Tibial nerve (tissue), 4 donors: Measurements from ENCODE around the gene BICDL1. TPM values are rescaled to one million over a fixed set of nuclear protein-coding genes. Genes with fewer than 3 reads are reported as not detected.
"Not testable (repeated sequence)": the region's sequence is repeated elsewhere in the genome, so short reads cannot be mapped to it uniquely, and the experiment has no call there.

ENCODE experiments used
- DNase-seq, 2 donors: peaks; one replicate each; pipeline ENCODE4 v3.0.0-alpha.2; 2019; ENCODE audit warnings: low spot score in 2 of 2
- H3K27ac ChIP-seq, 4 donors: fragments of 200-600 bp; sonication (generic) in 3 of 4; one replicate each; pipeline ENCODE4 v1.5.1; 2017 to 2019; ENCODE audit warnings: mild to moderate bottlenecking in 1 of 4
- H3K27me3 ChIP-seq, 2 donors: fragments of 200-600 bp; sonication (generic) in 1 of 2; one replicate each; pipeline versions ENCODE4 v1.5.1 to v1.6.0; 2017 to 2019
- H3K36me3 ChIP-seq, 3 donors: fragments of 200-600 bp; sonication (generic); one replicate each; pipeline ENCODE4 v1.5.1; 2018 to 2019
- H3K4me1 ChIP-seq, 4 donors: fragments of 200-600 bp; sonication (generic) in 3 of 4; one replicate each; pipeline ENCODE4 v1.5.1; 2017 to 2019
- H3K4me3 ChIP-seq, 4 donors: fragments of 200-600 bp; sonication (generic) in 3 of 4; one replicate each; pipeline ENCODE4 v1.5.1; 2017 to 2019; ENCODE audit warnings: mild to moderate bottlenecking in 1 of 4, moderate library complexity in 1 of 4
- H3K9me3 ChIP-seq, 4 donors: fragments of 200-600 bp; sonication (generic) in 3 of 4; one replicate each; pipeline ENCODE4 v1.5.1; 2017 to 2019
- EP300 ChIP-seq, 2 donors: sonication (generic); formaldehyde crosslinking; IDR thresholded peaks; one replicate each; pipeline ENCODE4 v1.6.1; 2017; ENCODE audit warnings: antibody characterized with exemption in 2 of 2, mild to moderate bottlenecking in 1 of 2
- POLR2A ChIP-seq, 2 donors: fragments of 450-650 bp; IDR thresholded peaks; one replicate each; pipeline ENCODE4 v1.6.1; 2017; ENCODE audit warnings: antibody characterized with exemption in 2 of 2, mild to moderate bottlenecking in 2 of 2, moderate library complexity in 2 of 2
- WGBS, 2 donors: methylation state at CpG; one replicate each; pipeline ENCODE4 v1.1.5; 2018; 5-methylcytosine and 5-hydroxymethylcytosine counted together
- total RNA-seq, 4 donors: library from RNA; depleted of rRNA; stranded (reverse); fragments of >200 nt; gene quantifications; one replicate each; pipeline ENCODE4 v1.1.0, GENCODE V29; 2016
- TF ChIP-seq, protein P1 (sequence below), 5 experiments: fragments of 200-600 bp in 3 of 5; fragments of 450-650 bp in 2 of 5; sonication (generic) in 3 of 5; IDR thresholded peaks; one replicate each; pipeline ENCODE4 v1.5.1; 2016 to 2019; ENCODE audit warnings: antibody characterized with exemption in 5 of 5, mild to moderate bottlenecking in 3 of 5, moderate library complexity in 2 of 5

Gene BICDL1
- total RNA-seq, 4 donors from 2014 or later, result 0.66 to 1.5 (median 1.4) TPM; not detected in 1

GRCh38 chr12:119964123-119964522, 24.9 kb upstream of the BICDL1 start:
- no peak overlapping the region for H3K4me3 ChIP-seq
- peaks cover 0 to 1% (median 0%) of the 10 kb centered on the region in 4 donors for H3K9me3 ChIP-seq
- no peaks in the 10 kb centered on the region for H3K27me3 ChIP-seq
- H3K36me3 ChIP-seq, result no peaks in the 10 kb centered on the region
- DNase-seq, result no peak
- TF ChIP-seq POLR2A (IDR thresholded peaks at IDR 0.05) (no peak), EP300 (IDR thresholded peaks at IDR 0.05) (no peak)
- TF ChIP-seq, protein P1, sequence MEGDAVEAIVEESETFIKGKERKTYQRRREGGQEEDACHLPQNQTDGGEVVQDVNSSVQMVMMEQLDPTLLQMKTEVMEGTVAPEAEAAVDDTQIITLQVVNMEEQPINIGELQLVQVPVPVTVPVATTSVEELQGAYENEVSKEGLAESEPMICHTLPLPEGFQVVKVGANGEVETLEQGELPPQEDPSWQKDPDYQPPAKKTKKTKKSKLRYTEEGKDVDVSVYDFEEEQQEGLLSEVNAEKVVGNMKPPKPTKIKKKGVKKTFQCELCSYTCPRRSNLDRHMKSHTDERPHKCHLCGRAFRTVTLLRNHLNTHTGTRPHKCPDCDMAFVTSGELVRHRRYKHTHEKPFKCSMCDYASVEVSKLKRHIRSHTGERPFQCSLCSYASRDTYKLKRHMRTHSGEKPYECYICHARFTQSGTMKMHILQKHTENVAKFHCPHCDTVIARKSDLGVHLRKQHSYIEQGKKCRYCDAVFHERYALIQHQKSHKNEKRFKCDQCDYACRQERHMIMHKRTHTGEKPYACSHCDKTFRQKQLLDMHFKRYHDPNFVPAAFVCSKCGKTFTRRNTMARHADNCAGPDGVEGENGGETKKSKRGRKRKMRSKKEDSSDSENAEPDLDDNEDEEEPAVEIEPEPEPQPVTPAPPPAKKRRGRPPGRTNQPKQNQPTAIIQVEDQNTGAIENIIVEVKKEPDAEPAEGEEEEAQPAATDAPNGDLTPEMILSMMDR (IDR thresholded peaks at IDR 0.05), result no peak
- no peak overlapping the region for H3K27ac ChIP-seq
- no peaks in the 10 kb centered on the region for H3K4me1 ChIP-seq
- 82 to 88% methylated on average over 6 of the region's 6 CpGs for WGBS, 2 donors

DNA sequence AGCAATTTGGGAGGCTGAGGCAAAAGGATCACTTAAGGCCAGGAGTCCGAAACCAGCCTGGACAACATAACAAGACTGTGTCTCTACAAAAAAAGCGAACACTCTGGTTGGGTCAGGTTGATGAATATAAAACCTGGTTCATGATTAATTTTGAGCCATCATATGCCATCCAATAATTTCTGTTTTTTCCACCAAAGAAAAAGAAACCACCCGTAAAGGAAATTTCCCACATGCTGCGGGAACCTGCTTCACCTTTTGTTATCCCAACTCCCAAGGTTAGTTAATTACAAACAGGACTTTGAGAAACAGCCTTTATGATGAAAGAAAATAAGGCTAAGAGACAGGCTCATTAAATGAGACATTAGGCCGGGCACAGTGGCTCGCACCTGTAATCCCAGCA, 24.1 kb upstream of the BICDL1 start:
- Histone ChIP-seq H3K36me3 (no peaks in the 10 kb centered on the region), H3K4me1 (no peaks in the 10 kb centered on the region), H3K4me3 (no peak overlapping the region), H3K27ac (no peak overlapping the region), H3K9me3 (no peaks in the 10 kb centered on the region), H3K27me3 (no peaks in the 10 kb centered on the region)
- 88 to 89% methylated on average over 6 of the region's 6 CpGs for WGBS, 2 donors
- no peak for DNase-seq
- TF ChIP-seq POLR2A (IDR thresholded peaks at IDR 0.05) (no peak), EP300 (IDR thresholded peaks at IDR 0.05) (no peak)
- TF ChIP-seq, protein P1 (IDR thresholded peaks at IDR 0.05), result no peak

GRCh38 chr12:119980242-119980641, 8.8 kb upstream of the BICDL1 start:
- Histone ChIP-seq H3K27me3 (peaks cover 0 to 27% of the 10 kb centered on the region in 2 donors), H3K27ac (no peak overlapping the region), H3K4me3 (no peak overlapping the region), H3K36me3 (no peaks in the 10 kb centered on the region), H3K9me3 (no peaks in the 10 kb centered on the region), H3K4me1 (no peaks in the 10 kb centered on the region)
- TF ChIP-seq POLR2A (IDR thresholded peaks at IDR 0.05), result no peak
- TF ChIP-seq EP300 (IDR thresholded peaks at IDR 0.05), result no peak
- TF ChIP-seq, protein P1 (IDR thresholded peaks at IDR 0.05), result no peak
- no peak for DNase-seq
- WGBS, 2 donors, result 58 to 63% methylated on average over 1 of the region's 1 CpG

GRCh38 chr12:119980702-119981101, 8.3 kb upstream of the BICDL1 start:
- H3K27me3 ChIP-seq, result peaks cover 0 to 27% of the 10 kb centered on the region in 2 donors
- H3K4me1 ChIP-seq, H3K27ac ChIP-seq, H3K9me3 ChIP-seq, DNase-seq, H3K4me3 ChIP-seq, H3K36me3 ChIP-seq: not testable (repeated sequence)
- WGBS, 2 donors, result 81 to 85% methylated on average over 8 of the region's 8 CpGs

- H3K27ac ChIP-seq, result peak overlapping the region in 1 of 4 donors; percentile 55
- peaks cover 0 to 18% (median 10%) of the 10 kb centered on the region in 4 donors for H3K4me1 ChIP-seq
- DNase-seq, result no peak
- no peaks in the 10 kb centered on the region for H3K9me3 ChIP-seq
- H3K4me3 ChIP-seq, result peak overlapping the region in 3 of 4 donors; percentile 38 to 62 (median 40)
- peaks cover 0 to 53% of the 10 kb centered on the region in 2 donors for H3K27me3 ChIP-seq
- no peaks in the 10 kb centered on the region for H3K36me3 ChIP-seq
- 0 to 14% methylated on average over 6 to 7 of the region's 49 CpGs for WGBS, 2 donors
- TF ChIP-seq, protein P1 (IDR thresholded peaks at IDR 0.05), result no peak
- TF ChIP-seq POLR2A (IDR thresholded peaks at IDR 0.05) (no peak), EP300 (IDR thresholded peaks at IDR 0.05) (no peak)
Measured at GRCh38 chr12:119989361-119989730, 310 bp downstream of the BICDL1 start.
